Endodermal cell (in vitro differentiated cells): ENCODE results near the gene SLC38A3. TPM values are rescaled to one million over a fixed set of nuclear protein-coding genes. Genes with fewer than 3 reads are reported as not detected.

ENCODE experiments used
- DNase-seq: peaks from one replicate; pipeline ENCODE4 v3.0.0-alpha.2; 2017
- H3K27ac ChIP-seq: 2 replicates; pipeline ENCODE4 v1.5.1; 2013; ENCODE audit warnings: mild to moderate bottlenecking, low read depth, low read length, moderate library complexity
- H3K27me3 ChIP-seq: 2 replicates; pipeline ENCODE4 v1.6.1; 2013; ENCODE audit warnings: mild to moderate bottlenecking, low read length, moderate library complexity; ENCODE audit not compliant: insufficient read depth, control insufficient read depth, poor library complexity, severe bottlenecking
- H3K36me3 ChIP-seq: 2 replicates; pipeline ENCODE4 v1.7.0; 2013; ENCODE audit warnings: mild to moderate bottlenecking, low read length, moderate library complexity; ENCODE audit not compliant: control insufficient read depth, insufficient read depth
- H3K4me1 ChIP-seq: one replicate; pipeline ENCODE4 v1.7.0; 2013; ENCODE audit warnings: low read length; ENCODE audit not compliant: control insufficient read depth, insufficient read depth
- H3K4me3 ChIP-seq: 2 replicates; pipeline ENCODE4 v1.5.1; 2013; ENCODE audit warnings: mild to moderate bottlenecking, low read length, moderate library complexity
- H3K9ac ChIP-seq: 2 replicates; pipeline ENCODE4 v1.6.1; 2013; ENCODE audit warnings: mild to moderate bottlenecking, low read length, moderate library complexity; ENCODE audit not compliant: poor library complexity, severe bottlenecking; ENCODE audit errors: extremely low read depth
- H3K9me3 ChIP-seq: 2 replicates; pipeline ENCODE4 v1.6.1; 2013; ENCODE audit warnings: mild to moderate bottlenecking, low read length, moderate library complexity; ENCODE audit not compliant: control insufficient read depth
- H3K27ac Mint-ChIP-seq: 2 replicates; pipeline ENCODE4 v1.8.0; 2020; ENCODE audit warnings: mixed read lengths
- H3K27me3 Mint-ChIP-seq: 2 replicates; pipeline ENCODE4 v1.8.0; 2021; ENCODE audit warnings: mild to moderate bottlenecking, mixed read lengths; ENCODE audit not compliant: insufficient read depth
- H3K36me3 Mint-ChIP-seq: 2 replicates; pipeline ENCODE4 v1.8.0; 2020; ENCODE audit warnings: low read depth, mixed read lengths
- H3K4me1 Mint-ChIP-seq: 2 replicates; pipeline ENCODE4 v1.8.0; 2020; ENCODE audit warnings: mixed read lengths
- H3K4me3 Mint-ChIP-seq: 2 replicates; pipeline ENCODE4 v1.8.0; 2020; ENCODE audit warnings: mild to moderate bottlenecking, moderate library complexity, mixed read lengths
- H3K9me3 Mint-ChIP-seq: 2 replicates; pipeline ENCODE4 v1.8.0; 2020; ENCODE audit warnings: mild to moderate bottlenecking, mixed read lengths
- WGBS, 2 experiments: methylation state at CpG; one replicate each; pipeline versions ENCODE4 v1.1.5 to v1.1.7; 2013; ENCODE audit warnings: missing lambda C conversion rate in 2 of 2, mixed read lengths in 1 of 2; ENCODE audit not compliant: insufficient coverage in 1 of 2, insufficient read length in 1 of 2; 5-methylcytosine and 5-hydroxymethylcytosine counted together
- total RNA-seq, 2 donors: library from RNA; stranded (reverse); fragmentation: NEBNext Ultra II Directional in 1 of 2; extraction: Animal tissue kit (Norgen Biotek cat#: 25700) in 1 of 2; gene quantifications; 2 replicates in 1 of 2; 3 replicates in 1 of 2; pipeline ENCODE4 v1.2.1, GENCODE V29; 2021
- TF ChIP-seq, protein P1 (sequence below): fragments of 200-600 bp; sonication (generic); conservative IDR thresholded peaks from 2 replicates; pipeline ENCODE4 v1.5.0; 2021; ENCODE audit warnings: antibody characterized with exemption, mild to moderate bottlenecking

The SLC38A3 gene
- total RNA-seq, 2 donors from 2014 or later: 1.5 to 1.9 TPM

DNA sequence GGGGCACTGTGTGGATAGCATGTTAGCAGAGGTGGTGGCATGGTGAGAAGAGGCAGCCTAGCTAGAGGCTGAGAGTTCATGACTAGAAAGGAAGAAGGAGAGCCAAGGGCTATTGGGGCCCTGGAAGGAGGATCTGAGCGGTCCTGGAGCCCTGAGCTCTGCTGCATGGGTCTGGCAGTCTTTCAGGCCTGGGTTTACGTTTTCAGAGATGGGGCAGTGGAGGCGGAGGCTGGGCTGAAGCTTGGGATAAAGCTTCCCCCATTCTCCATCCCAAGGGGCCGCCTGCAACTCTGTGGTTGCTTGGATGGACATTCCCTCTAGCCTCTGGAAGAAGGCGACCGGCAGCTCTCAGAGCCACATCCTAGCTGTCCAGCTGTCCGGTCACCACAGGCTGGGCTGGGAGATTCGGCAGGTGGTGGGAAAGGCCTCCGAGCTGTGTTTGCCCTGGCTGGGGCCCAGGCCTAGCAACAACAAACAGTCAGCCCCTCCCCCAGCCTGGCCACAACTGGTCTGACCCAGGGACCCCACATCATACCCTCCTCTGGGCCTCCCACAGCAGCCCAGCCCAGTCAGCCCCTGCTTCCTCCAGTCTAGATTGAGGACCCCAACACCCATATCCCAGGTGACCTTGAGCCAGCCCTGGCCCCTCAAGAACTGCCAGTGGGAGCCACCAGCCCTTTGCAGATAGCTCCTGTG is 1.8 kb upstream of the SLC38A3 start:
- Histone ChIP-seq H3K4me1 (peaks cover 3% of the 10 kb centered on the region), H3K9ac (no peak overlapping the region), H3K9me3 (no peaks in the 10 kb centered on the region), H3K27ac (no peak overlapping the region), H3K36me3 (no peaks in the 10 kb centered on the region), H3K27me3 (peaks cover 41% of the 10 kb centered on the region), H3K4me3 (no peak overlapping the region)
- Mint-ChIP-seq H3K9me3 (no peaks in the 10 kb centered on the region), H3K4me1 (peaks cover 9% of the 10 kb centered on the region), H3K4me3 (no peak overlapping the region), H3K27me3 (peaks cover 63% of the 10 kb centered on the region), H3K27ac (no peak overlapping the region), H3K36me3 (no peaks in the 10 kb centered on the region)
- WGBS, 2 experiments: 90 to 93% methylated on average over 4 to 9 of the region's 9 CpGs
- TF ChIP-seq, protein P1, sequence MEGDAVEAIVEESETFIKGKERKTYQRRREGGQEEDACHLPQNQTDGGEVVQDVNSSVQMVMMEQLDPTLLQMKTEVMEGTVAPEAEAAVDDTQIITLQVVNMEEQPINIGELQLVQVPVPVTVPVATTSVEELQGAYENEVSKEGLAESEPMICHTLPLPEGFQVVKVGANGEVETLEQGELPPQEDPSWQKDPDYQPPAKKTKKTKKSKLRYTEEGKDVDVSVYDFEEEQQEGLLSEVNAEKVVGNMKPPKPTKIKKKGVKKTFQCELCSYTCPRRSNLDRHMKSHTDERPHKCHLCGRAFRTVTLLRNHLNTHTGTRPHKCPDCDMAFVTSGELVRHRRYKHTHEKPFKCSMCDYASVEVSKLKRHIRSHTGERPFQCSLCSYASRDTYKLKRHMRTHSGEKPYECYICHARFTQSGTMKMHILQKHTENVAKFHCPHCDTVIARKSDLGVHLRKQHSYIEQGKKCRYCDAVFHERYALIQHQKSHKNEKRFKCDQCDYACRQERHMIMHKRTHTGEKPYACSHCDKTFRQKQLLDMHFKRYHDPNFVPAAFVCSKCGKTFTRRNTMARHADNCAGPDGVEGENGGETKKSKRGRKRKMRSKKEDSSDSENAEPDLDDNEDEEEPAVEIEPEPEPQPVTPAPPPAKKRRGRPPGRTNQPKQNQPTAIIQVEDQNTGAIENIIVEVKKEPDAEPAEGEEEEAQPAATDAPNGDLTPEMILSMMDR: no peak
- no peak for DNase-seq

DNA sequence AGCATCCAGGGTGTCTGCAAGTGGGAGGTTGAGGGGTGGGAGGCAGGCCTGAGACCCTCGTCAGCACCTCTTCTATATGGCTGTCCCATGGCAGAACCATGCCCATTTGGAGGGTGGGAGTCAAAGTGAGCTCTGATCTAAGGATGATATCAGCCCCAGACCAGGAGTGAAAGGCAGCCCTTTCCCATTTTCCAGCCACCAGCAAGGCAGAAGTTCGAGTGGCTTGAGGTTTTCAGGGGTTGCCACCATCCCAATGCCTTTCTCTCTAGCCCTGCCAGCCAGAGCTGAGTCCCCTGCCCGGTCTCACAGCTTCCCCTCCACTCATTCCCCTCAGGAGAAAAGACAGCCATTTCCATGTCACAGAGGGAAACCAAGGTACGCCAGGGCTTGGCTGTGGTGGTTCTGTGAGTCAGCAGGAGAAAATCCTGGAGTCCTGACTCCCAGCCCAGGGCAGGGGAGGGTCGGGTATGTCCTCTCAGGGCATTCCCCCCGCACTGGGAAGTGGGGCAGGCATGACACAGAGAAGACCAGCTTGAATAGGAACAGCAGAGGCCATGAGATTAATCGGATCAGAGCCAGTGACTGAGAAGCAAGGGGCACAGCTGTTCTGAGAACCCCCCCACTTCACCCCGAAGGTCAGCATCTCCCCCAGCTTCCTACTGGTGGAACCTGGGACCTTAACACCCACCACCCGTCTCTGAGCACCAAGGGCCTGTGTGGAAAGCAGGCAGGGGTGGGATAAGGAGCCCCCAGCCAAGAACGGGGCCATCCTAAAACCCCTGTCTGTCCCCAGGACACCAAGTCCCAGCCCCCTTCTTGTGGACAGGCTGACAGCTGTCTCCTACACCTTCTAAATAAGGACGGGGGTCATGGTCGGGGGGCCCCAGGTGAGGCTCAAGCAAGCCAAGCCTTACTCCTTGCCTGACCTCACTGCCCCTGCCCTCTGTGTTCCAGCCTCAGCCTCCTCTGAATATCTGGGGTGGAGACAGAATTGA is 965 bp upstream of the SLC38A3 start:
- H3K4me3 Mint-ChIP-seq: no peak overlapping the region
- H3K36me3 Mint-ChIP-seq: no peaks in the 10 kb centered on the region
- H3K9me3 ChIP-seq: no peaks in the 10 kb centered on the region
- no peak overlapping the region for H3K9ac ChIP-seq
- peaks cover 9% of the 10 kb centered on the region for H3K4me1 Mint-ChIP-seq
- H3K27me3 Mint-ChIP-seq: peaks cover 63% of the 10 kb centered on the region
- H3K4me1 ChIP-seq: peaks cover 3% of the 10 kb centered on the region
- H3K4me3 ChIP-seq: no peak overlapping the region
- H3K27ac ChIP-seq: no peak overlapping the region
- TF ChIP-seq, protein P1: no peak
- H3K27me3 ChIP-seq: peaks cover 41% of the 10 kb centered on the region
- H3K9me3 Mint-ChIP-seq: no peaks in the 10 kb centered on the region
- no peaks in the 10 kb centered on the region for H3K36me3 ChIP-seq
- no peak for DNase-seq
- no peak overlapping the region for H3K27ac Mint-ChIP-seq
- WGBS, 2 experiments: 80 to 87% methylated on average over 5 to 12 of the region's 12 CpGs

DNA sequence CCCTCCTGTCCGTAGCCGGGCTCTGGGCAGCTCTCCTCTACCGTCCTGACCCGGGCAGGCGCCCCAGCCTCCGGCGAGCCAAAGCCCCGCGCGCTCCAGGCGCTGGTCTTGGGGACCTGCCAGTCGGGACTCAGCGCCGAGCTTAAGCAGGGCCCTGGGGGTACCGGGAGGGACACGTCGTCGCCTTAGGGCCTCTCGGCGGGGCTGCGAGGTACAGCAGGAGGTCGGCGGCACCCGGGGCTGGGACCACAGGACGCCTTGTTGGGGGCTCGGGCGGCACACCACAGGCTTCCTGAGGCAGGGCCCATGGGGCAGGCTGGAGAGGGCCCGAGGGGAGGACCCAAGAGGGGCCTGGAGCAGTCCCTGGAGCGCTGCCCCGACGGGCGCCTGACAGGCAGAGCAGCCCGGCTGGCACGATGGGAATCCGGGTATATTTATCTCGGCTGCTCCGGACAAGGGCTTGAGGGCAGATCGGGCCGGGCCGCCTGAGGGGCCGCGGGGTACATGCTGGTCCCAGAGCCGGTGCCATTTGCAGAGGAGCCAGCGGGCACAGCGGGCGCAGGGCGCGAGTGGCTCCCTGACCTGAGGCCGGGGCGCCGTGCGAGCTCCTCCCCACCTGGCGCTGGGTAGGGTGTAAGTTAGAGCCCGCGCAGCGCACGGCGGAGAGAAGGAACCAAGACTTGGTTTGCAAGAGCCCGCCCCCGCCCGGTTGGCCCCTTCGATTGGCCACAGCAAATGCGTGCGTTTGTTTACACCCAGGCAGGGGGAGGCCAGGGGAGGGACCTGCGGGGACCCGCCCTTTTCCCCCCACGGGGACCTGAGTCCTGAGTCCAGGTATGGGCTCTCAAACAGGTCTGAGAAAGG is 574 bp downstream of the SLC38A3 start:
- H3K4me3 ChIP-seq: peak overlapping the region; percentile 74
- WGBS, 2 experiments: 2 to 3% methylated on average over 34 to 67 of the region's 67 CpGs
- no peaks in the 10 kb centered on the region for H3K36me3 ChIP-seq
- Mint-ChIP-seq H3K36me3 (no peaks in the 10 kb centered on the region), H3K27me3 (peaks cover 60% of the 10 kb centered on the region), H3K4me3 (peak overlapping the region; percentile 47), H3K4me1 (peaks cover 9% of the 10 kb centered on the region), H3K27ac (no peak overlapping the region), H3K9me3 (no peaks in the 10 kb centered on the region)
- no peak overlapping the region for H3K27ac ChIP-seq
- peaks cover 3% of the 10 kb centered on the region for H3K4me1 ChIP-seq
- TF ChIP-seq, protein P1: no peak
- peaks cover 41% of the 10 kb centered on the region for H3K27me3 ChIP-seq
- no peak overlapping the region for H3K9ac ChIP-seq
- no peaks in the 10 kb centered on the region for H3K9me3 ChIP-seq
- DNase-seq: peak; percentile 91
